Bronchial epithelial cell (primary cell): ENCODE measurements around the gene FAF2. TPM values are rescaled to one million over a fixed set of nuclear protein-coding genes. Genes with fewer than 3 reads are reported as not detected.

Source experiments
- DNase-seq: peaks from one replicate; pipeline ENCODE4 v3.0.0-alpha.2; 2010; ENCODE audit warnings: low read depth
- FAIRE-seq: peaks from 2 replicates; lab custom pipeline; 2011; peaks lifted over from hg19 to GRCh38; lab: Jason Lieb, UNC
- H3K27me3 ChIP-seq: 2 replicates; pipeline ENCODE4 v1.5.1; 2011; ENCODE audit warnings: low read length; ENCODE audit not compliant: control insufficient read depth, insufficient read depth
- H3K36me3 ChIP-seq: 2 replicates; pipeline ENCODE4 v1.5.1; 2011; ENCODE audit warnings: low read length; ENCODE audit not compliant: control insufficient read depth, insufficient read depth
- H3K4me3 ChIP-seq: 2 replicates; pipeline ENCODE4 v1.5.1; 2011; ENCODE audit warnings: mild to moderate bottlenecking, low read depth, low read length, control low read depth
- CTCF ChIP-seq: IDR thresholded peaks from 2 replicates; pipeline ENCODE4 v1.5.1; 2011; ENCODE audit warnings: mild to moderate bottlenecking, moderate library complexity, low read length, control low read depth, inconsistent platforms; ENCODE audit not compliant: insufficient read depth, severe bottlenecking
- total RNA-seq: library from RNA; depleted of rRNA; stranded (reverse); fragments of >200 nt; gene quantifications from 2 replicates; pipeline ENCODE4 v1.2.1, GENCODE V29; 2014

Gene FAF2
- total RNA-seq, 1 donor from 2014 or later: 34.8 TPM

- no peak overlapping the region for H3K4me3 ChIP-seq
- FAIRE-seq (no peak), DNase-seq (no peak)
- peaks cover 35% of the 10 kb centered on the region for H3K36me3 ChIP-seq
- no peaks in the 10 kb centered on the region for H3K27me3 ChIP-seq
- no peak for TF ChIP-seq CTCF
Measured at GRCh38 chr5:176527246-176528222, 79.3 kb downstream of the FAF2 start.

GRCh38 chr5:176528301-176528700, 80.1 kb downstream of the FAF2 start:
- Histone ChIP-seq H3K27me3 (no peaks in the 10 kb centered on the region), H3K36me3 (peaks cover 41% of the 10 kb centered on the region), H3K4me3 (no peak overlapping the region)
- no peak for TF ChIP-seq CTCF
- FAIRE-seq (no peak), DNase-seq (no peak)

GRCh38 chr5:176528761-176529115, 80.6 kb downstream of the FAF2 start:
- DNase-seq (no peak), FAIRE-seq (no peak)
- Histone ChIP-seq H3K27me3 (no peaks in the 10 kb centered on the region), H3K4me3 (no peak overlapping the region), H3K36me3 (peaks cover 42% of the 10 kb centered on the region)
- TF ChIP-seq CTCF: no peak

- Histone ChIP-seq H3K4me3 (no peak overlapping the region), H3K27me3 (no peaks in the 10 kb centered on the region), H3K36me3 (peaks cover 42% of the 10 kb centered on the region)
- TF ChIP-seq CTCF: no peak
- FAIRE-seq (no peak), DNase-seq (no peak)
Measured at GRCh38 chr5:176529116-176529740, 81.0 kb downstream of the FAF2 start.

- H3K36me3 ChIP-seq: peaks cover 42% of the 10 kb centered on the region
- FAIRE-seq: no peak
- H3K4me3 ChIP-seq: no peak overlapping the region
- no peak for DNase-seq
- H3K27me3 ChIP-seq: no peaks in the 10 kb centered on the region
- no peak for TF ChIP-seq CTCF
Measured at GRCh38 chr5:176529741-176530141, 81.6 kb downstream of the FAF2 start.
